BE2C (cell line): ENCODE data around the gene SF3B2. TPM values are rescaled to one million over a fixed set of nuclear protein-coding genes. Genes with fewer than 3 reads are reported as not detected.

ENCODE experiments used
- DNase-seq: peaks from one replicate; pipeline ENCODE4 v3.0.0-alpha.2; 2020
- H3K27me3 ChIP-seq: fragments of 250-450 bp; sonication (Bioruptor Pico); 2 replicates; pipeline ENCODE4 v1.5.1; 2020; ENCODE audit warnings: mild to moderate bottlenecking
- H3K36me3 ChIP-seq: fragments of 250-450 bp; sonication (Bioruptor Pico); 2 replicates; pipeline ENCODE4 v1.5.1; 2020; ENCODE audit warnings: mild to moderate bottlenecking
- H3K4me1 ChIP-seq: fragments of 250-450 bp; sonication (Bioruptor Pico); 2 replicates; pipeline ENCODE4 v1.5.1; 2020
- H3K4me3 ChIP-seq: 2 replicates; pipeline ENCODE4 v1.5.1; 2011; ENCODE audit warnings: low read depth, low read length
- H3K9me3 ChIP-seq: fragments of 250-450 bp; sonication (Bioruptor Pico); 2 replicates; pipeline ENCODE4 v1.5.1; 2020
- polyA plus RNA-seq: library from polyadenylated mRNA; unstranded; fragments of >200 nt; gene quantifications from one replicate; pipeline ENCODE4 v1.2.1, GENCODE V29; 2012; ENCODE audit warnings: low read depth, missing spikeins; ENCODE audit not compliant: insufficient read length, insufficient read depth
- TF ChIP-seq, protein P1 (sequence below): IDR thresholded peaks from 2 replicates; pipeline ENCODE4 v1.5.1; 2012; ENCODE audit warnings: mild to moderate bottlenecking, low read depth, low read length

The SF3B2 gene, protein sequence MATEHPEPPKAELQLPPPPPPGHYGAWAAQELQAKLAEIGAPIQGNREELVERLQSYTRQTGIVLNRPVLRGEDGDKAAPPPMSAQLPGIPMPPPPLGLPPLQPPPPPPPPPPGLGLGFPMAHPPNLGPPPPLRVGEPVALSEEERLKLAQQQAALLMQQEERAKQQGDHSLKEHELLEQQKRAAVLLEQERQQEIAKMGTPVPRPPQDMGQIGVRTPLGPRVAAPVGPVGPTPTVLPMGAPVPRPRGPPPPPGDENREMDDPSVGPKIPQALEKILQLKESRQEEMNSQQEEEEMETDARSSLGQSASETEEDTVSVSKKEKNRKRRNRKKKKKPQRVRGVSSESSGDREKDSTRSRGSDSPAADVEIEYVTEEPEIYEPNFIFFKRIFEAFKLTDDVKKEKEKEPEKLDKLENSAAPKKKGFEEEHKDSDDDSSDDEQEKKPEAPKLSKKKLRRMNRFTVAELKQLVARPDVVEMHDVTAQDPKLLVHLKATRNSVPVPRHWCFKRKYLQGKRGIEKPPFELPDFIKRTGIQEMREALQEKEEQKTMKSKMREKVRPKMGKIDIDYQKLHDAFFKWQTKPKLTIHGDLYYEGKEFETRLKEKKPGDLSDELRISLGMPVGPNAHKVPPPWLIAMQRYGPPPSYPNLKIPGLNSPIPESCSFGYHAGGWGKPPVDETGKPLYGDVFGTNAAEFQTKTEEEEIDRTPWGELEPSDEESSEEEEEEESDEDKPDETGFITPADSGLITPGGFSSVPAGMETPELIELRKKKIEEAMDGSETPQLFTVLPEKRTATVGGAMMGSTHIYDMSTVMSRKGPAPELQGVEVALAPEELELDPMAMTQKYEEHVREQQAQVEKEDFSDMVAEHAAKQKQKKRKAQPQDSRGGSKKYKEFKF
- 410 TPM for polyA plus RNA-seq

GRCh38 chr11:66051766-66052663, at the start of gene SF3B2:
SF3B2 (plus strand) TSS chr11:66052364; CDS start chr11:66052385, 21 bp downstream.
- no peaks in the 10 kb centered on the region for H3K9me3 ChIP-seq
- peak; percentile 99 for DNase-seq

DNA sequence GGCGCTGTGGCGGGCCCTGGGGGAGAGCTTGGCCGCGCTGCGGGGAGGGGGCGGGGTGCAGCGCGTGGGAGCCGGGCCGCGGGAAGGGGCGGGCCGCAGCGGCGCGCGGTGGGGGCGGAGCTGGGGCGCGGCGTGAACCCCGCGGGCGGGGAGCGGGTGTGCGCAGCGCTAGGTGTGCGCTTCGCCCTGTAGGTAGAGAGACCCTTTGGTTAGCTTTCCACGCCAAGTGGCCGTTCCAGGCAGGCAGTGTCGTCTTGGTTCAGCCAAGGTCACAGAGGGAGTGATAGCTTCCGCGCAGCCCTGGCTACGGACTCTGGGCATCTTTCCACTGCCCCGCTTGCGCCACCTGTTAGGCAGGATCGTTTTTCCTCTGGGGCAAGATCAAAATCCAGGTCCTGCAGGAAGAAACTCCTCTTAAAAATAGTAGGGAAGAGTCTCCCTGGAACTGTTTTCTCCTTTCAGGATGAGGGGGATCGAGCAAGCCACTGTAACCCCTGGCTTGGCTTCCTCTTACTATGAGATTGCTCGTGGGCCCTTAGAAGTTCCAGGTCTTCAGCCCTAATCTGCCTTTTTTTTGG, 49.4 kb upstream of the SF3B2 start:
- DNase-seq: no peak
- TF ChIP-seq, protein P1, sequence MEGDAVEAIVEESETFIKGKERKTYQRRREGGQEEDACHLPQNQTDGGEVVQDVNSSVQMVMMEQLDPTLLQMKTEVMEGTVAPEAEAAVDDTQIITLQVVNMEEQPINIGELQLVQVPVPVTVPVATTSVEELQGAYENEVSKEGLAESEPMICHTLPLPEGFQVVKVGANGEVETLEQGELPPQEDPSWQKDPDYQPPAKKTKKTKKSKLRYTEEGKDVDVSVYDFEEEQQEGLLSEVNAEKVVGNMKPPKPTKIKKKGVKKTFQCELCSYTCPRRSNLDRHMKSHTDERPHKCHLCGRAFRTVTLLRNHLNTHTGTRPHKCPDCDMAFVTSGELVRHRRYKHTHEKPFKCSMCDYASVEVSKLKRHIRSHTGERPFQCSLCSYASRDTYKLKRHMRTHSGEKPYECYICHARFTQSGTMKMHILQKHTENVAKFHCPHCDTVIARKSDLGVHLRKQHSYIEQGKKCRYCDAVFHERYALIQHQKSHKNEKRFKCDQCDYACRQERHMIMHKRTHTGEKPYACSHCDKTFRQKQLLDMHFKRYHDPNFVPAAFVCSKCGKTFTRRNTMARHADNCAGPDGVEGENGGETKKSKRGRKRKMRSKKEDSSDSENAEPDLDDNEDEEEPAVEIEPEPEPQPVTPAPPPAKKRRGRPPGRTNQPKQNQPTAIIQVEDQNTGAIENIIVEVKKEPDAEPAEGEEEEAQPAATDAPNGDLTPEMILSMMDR: no peak
- Histone ChIP-seq H3K36me3 (peaks cover 48% of the 10 kb centered on the region), H3K9me3 (no peaks in the 10 kb centered on the region), H3K4me1 (no peaks in the 10 kb centered on the region), H3K27me3 (no peaks in the 10 kb centered on the region), H3K4me3 (peak overlapping the region; percentile 89)

More at GRCh38 chr11:66051766-66052663, at the start of gene SF3B2:
- Histone ChIP-seq H3K36me3 (peaks cover 25% of the 10 kb centered on the region), H3K4me3 (peak within 1 kb of the TSS; percentile 80), H3K27me3 (no peaks in the 10 kb centered on the region), H3K4me1 (peaks cover 6% of the 10 kb centered on the region)
- TF ChIP-seq, protein P1: no peak

DNA sequence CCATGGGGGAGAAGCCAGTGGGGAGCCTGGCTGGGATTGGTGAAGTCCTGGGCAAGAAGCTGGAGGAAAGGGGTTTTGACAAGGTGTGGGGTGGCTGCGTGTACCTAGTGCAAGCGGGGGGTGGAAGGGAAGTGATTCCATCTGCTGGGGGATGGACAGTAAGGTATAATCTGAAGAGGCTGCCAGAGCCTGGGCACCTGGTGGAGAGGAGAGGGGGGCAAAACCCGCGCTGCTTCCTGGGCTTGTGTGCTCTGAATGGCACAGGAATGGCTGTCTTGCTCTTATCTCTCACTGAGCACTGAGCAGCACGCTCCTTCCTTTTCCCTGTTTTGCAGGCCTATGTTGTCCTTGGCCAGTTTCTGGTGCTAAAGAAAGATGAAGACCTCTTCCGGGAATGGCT, 48.9 kb upstream of the SF3B2 start:
- DNase-seq: no peak
- Histone ChIP-seq H3K27me3 (no peaks in the 10 kb centered on the region), H3K36me3 (peaks cover 42% of the 10 kb centered on the region), H3K4me3 (peak overlapping the region; percentile 89), H3K4me1 (no peaks in the 10 kb centered on the region; the same call in 1 of the 2 replicates), H3K9me3 (no peaks in the 10 kb centered on the region)
- TF ChIP-seq, protein P1: no peak

DNA sequence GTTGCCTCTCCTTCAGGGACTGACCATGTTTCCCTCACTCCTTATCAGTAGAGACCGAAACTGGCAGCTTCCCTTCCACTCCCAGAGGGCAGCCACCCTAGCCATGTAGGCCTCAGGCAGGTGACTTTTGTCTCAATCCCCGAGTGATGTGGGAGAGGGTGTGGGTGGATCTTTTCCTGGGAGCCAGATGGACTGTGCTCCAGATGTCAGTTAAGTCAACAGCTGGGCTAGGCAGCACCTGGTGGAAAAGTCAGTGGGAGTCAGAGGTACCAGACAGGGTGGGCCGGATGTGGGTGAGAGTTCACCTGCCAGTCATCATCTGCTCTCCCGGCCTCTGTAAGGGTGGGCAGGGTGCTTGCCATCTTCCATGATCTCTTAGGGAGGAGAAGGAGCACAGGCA, 48.0 kb upstream of the SF3B2 start:
- TF ChIP-seq, protein P1: no peak
- DNase-seq: no peak
- H3K36me3 ChIP-seq: peaks cover 33% of the 10 kb centered on the region
- H3K9me3 ChIP-seq: no peaks in the 10 kb centered on the region
- H3K4me1 ChIP-seq: no peaks in the 10 kb centered on the region; the same call in 1 of the 2 replicates
- no peak overlapping the region for H3K4me3 ChIP-seq
- no peaks in the 10 kb centered on the region for H3K27me3 ChIP-seq

DNA sequence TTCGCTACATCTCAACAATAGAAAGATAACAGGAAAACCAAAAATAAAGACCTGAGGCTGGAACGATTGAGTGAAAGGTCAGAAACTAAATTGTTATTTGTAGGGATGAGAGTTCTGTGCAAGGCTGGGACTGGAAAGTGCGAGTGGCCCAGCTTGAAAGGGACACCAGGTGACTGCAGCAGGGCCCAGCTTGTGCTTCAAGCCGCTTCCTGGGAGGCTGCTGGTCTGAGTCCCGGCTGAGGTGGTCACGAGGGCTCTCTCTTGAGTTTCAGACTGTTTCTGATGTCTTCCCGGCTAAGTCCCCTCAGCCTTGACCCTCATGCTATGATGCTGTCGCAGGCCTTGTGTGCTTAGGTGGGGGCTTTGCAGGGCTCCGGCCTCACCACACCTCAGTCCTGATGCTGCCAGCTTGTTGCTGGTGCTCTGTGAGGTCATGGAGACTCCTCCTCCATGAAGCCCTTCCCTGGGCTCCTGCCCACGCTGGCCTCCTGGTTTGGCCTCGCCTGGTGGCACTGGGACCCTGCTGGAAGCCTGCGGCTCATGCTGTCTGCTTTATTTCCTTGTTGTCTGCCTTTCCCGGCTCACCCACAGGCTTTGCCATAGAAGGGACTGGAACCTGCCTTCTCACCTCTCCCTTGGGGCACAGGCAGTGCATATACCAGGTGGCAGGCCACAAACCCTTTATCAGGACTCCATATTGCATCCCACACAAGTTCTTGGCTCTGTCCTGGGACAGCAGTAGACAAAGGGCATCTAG, 45.9 kb upstream of the SF3B2 start:
- Histone ChIP-seq H3K27me3 (peaks cover 11% of the 10 kb centered on the region), H3K36me3 (peaks cover 20% of the 10 kb centered on the region), H3K9me3 (no peaks in the 10 kb centered on the region), H3K4me3 (no peak overlapping the region), H3K4me1 (no peaks in the 10 kb centered on the region; the same call in 1 of the 2 replicates)
- no peak for DNase-seq
- TF ChIP-seq, protein P1: no peak
